Smooth muscle cell (in vitro differentiated cells): ENCODE results near the gene LAMC3. TPM values are rescaled to one million over a fixed set of nuclear protein-coding genes. Genes with fewer than 3 reads are reported as not detected.

Source experiments
- DNase-seq: peaks from one replicate; lab custom pipeline; 2025; ENCODE audit not compliant: unreplicated experiment; lab: John Stamatoyannopoulos, UW
- H2AFZ ChIP-seq: fragments of 200-600 bp; sonication (generic); 2 replicates; pipeline ENCODE4 v1.6.0; 2016; ENCODE audit warnings: antibody characterized with exemption, low read depth, mild to moderate bottlenecking
- H3F3A ChIP-seq: fragments of 200-600 bp; sonication (generic); 2 replicates; pipeline ENCODE4 v1.6.0; 2017; ENCODE audit warnings: antibody characterized with exemption, low read depth
- H3K27ac ChIP-seq: fragments of 200-600 bp; sonication (generic); 2 replicates; pipeline ENCODE4 v1.5.1; 2016; ENCODE audit warnings: low read depth, mild to moderate bottlenecking
- H3K27me3 ChIP-seq: fragments of 200-600 bp; sonication (generic); 2 replicates; pipeline ENCODE4 v1.6.1; 2016; ENCODE audit warnings: low read depth, mild to moderate bottlenecking
- H3K36me3 ChIP-seq: fragments of 200-600 bp; sonication (generic); 2 replicates; pipeline ENCODE4 v1.5.1; 2016; ENCODE audit warnings: low read depth
- H3K4me1 ChIP-seq: fragments of 200-600 bp; sonication (generic); 2 replicates; pipeline ENCODE4 v1.5.1; 2016; ENCODE audit warnings: low read depth
- H3K4me2 ChIP-seq: fragments of 200-600 bp; sonication (generic); 2 replicates; pipeline ENCODE4 v1.6.0; 2016; ENCODE audit warnings: mild to moderate bottlenecking
- H3K4me3 ChIP-seq: fragments of 200-600 bp; sonication (generic); 2 replicates; pipeline ENCODE4 v1.5.1; 2016; ENCODE audit warnings: mild to moderate bottlenecking
- H3K79me2 ChIP-seq: fragments of 200-600 bp; sonication (generic); 2 replicates; pipeline ENCODE4 v1.6.0; 2016; ENCODE audit warnings: low read depth, mild to moderate bottlenecking
- H3K9ac ChIP-seq: fragments of 200-600 bp; sonication (generic); 2 replicates; pipeline ENCODE4 v1.6.0; 2016; ENCODE audit warnings: low read depth
- H3K9me3 ChIP-seq: fragments of 200-600 bp; sonication (generic); replicated peaks from 2 replicates; pipeline ENCODE4 v1.5.1; 2016; ENCODE audit warnings: low read depth
- H4K20me1 ChIP-seq: fragments of 200-600 bp; sonication (generic); 2 replicates; pipeline ENCODE4 v1.6.0; 2016; ENCODE audit warnings: low read depth
- WGBS: methylation state at CpG from one replicate; pipeline ENCODE4 v1.1.7; 2016; ENCODE audit warnings: low lambda C conversion rate; 5-methylcytosine and 5-hydroxymethylcytosine counted together
- polyA plus RNA-seq: library from polyadenylated mRNA; unstranded; fragments of >200 nt; fragmentation: Nextera tagmentation; extraction: Ambion mirVana; gene quantifications from 2 replicates; pipeline ENCODE4 v1.2.1, GENCODE V29; 2016
- total RNA-seq: library from RNA; depleted of rRNA; stranded (reverse); fragments of >200 nt; gene quantifications from 2 replicates; pipeline ENCODE4 v1.2.3, GENCODE V29; 2014
- TF ChIP-seq, protein P1 (sequence below): fragments of 200-600 bp; sonication (generic); IDR thresholded peaks from 2 replicates; pipeline ENCODE4 v1.5.1; 2017; ENCODE audit warnings: borderline replicate concordance, mild to moderate bottlenecking, antibody characterized with exemption; ENCODE audit not compliant: insufficient read depth, poor library complexity, severe bottlenecking

Gene LAMC3
- total and polyA plus RNA-seq, 2 experiments from 2014 or later, result 21.3 to 72.0 TPM

GRCh38 chr9:130985606-130986162 lies 23.3 kb upstream of the LAMC3 start:
- TF ChIP-seq, protein P1, sequence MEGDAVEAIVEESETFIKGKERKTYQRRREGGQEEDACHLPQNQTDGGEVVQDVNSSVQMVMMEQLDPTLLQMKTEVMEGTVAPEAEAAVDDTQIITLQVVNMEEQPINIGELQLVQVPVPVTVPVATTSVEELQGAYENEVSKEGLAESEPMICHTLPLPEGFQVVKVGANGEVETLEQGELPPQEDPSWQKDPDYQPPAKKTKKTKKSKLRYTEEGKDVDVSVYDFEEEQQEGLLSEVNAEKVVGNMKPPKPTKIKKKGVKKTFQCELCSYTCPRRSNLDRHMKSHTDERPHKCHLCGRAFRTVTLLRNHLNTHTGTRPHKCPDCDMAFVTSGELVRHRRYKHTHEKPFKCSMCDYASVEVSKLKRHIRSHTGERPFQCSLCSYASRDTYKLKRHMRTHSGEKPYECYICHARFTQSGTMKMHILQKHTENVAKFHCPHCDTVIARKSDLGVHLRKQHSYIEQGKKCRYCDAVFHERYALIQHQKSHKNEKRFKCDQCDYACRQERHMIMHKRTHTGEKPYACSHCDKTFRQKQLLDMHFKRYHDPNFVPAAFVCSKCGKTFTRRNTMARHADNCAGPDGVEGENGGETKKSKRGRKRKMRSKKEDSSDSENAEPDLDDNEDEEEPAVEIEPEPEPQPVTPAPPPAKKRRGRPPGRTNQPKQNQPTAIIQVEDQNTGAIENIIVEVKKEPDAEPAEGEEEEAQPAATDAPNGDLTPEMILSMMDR, result no peak
- Histone ChIP-seq H3K36me3 (no peaks in the 10 kb centered on the region), H4K20me1 (no peaks in the 10 kb centered on the region), H3K27ac (no peak overlapping the region), H3K27me3 (no peaks in the 10 kb centered on the region), H3K9me3 (no peaks in the 10 kb centered on the region), H3K9ac (no peak overlapping the region), H3K79me2 (no peaks in the 10 kb centered on the region), H3K4me3 (no peak overlapping the region), H3F3A (no peaks in the 10 kb centered on the region), H2AFZ (no peak overlapping the region), H3K4me1 (no peaks in the 10 kb centered on the region), H3K4me2 (no peak overlapping the region)
- no peak for DNase-seq
- WGBS, result 90% methylated on average over 5 of the region's 5 CpGs

DNA sequence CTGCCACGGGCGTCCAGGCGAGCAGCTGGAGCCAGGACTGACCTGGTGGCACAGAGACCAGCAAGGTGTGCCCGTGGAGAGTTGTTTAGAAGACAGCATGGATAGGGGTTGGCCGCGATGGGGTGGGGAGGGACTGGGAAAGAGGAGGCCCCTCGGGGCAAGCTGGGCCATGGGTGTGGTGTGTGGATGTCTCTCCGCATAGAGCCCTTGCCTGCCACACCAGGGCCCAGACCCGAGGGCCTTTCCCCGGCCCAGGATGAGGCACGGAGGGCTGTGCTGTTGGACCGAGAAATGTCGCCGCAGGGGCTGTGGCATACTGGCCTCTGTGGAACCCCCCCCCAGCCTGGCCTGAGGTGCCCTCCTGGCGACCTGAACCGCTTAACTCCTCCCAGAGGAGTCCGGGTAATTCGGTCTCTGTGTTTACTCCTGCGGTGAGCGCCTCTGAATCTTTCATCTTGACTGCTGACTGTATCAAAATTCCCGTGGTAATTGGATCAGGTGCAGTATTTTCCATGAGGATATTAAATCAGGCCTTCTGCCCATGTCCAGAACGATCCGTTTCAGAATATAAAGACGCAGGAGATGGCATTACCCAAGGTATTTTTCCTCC lies 22.5 kb upstream of the LAMC3 start:
- no peak for DNase-seq
- no peaks in the 10 kb centered on the region for H3F3A ChIP-seq
- no peaks in the 10 kb centered on the region for H3K79me2 ChIP-seq
- no peaks in the 10 kb centered on the region for H3K4me1 ChIP-seq
- H3K9me3 ChIP-seq, result no peaks in the 10 kb centered on the region
- H3K9ac ChIP-seq, result no peak overlapping the region
- no peak overlapping the region for H3K4me3 ChIP-seq
- TF ChIP-seq, protein P1, result no peak
- no peaks in the 10 kb centered on the region for H3K36me3 ChIP-seq
- no peaks in the 10 kb centered on the region for H3K27me3 ChIP-seq
- H3K27ac ChIP-seq, result no peak overlapping the region
- no peak overlapping the region for H2AFZ ChIP-seq
- H3K4me2 ChIP-seq, result no peak overlapping the region
- H4K20me1 ChIP-seq, result no peaks in the 10 kb centered on the region
- WGBS, result 84% methylated on average over 24 of the region's 24 CpGs

GRCh38 chr9:130987054-130987453 lies 21.9 kb upstream of the LAMC3 start:
- no peak for DNase-seq
- no peak overlapping the region for H3K27ac ChIP-seq
- H3K9ac ChIP-seq, result no peak overlapping the region
- no peaks in the 10 kb centered on the region for H3K4me1 ChIP-seq
- H4K20me1 ChIP-seq, result no peaks in the 10 kb centered on the region
- H3K4me3 ChIP-seq, result no peak overlapping the region
- no peaks in the 10 kb centered on the region for H3K36me3 ChIP-seq
- no peak overlapping the region for H3K4me2 ChIP-seq
- H3K79me2 ChIP-seq, result no peaks in the 10 kb centered on the region
- H3K27me3 ChIP-seq, result no peaks in the 10 kb centered on the region
- TF ChIP-seq, protein P1, result no peak
- 88% methylated on average over 7 of the region's 7 CpGs for WGBS
- no peak overlapping the region for H2AFZ ChIP-seq
- H3K9me3 ChIP-seq, result no peaks in the 10 kb centered on the region
- no peaks in the 10 kb centered on the region for H3F3A ChIP-seq
